H9 (cell line): ENCODE results near the gene C1orf105. TPM values are rescaled to one million over a fixed set of nuclear protein-coding genes. Genes with fewer than 3 reads are reported as not detected.

ENCODE experiments used
- DNase-seq: peaks from one replicate; pipeline ENCODE4 v3.0.0-alpha.2; 2017
- H2AFZ ChIP-seq: one replicate; pipeline ENCODE4 v1.6.1; 2013; ENCODE audit warnings: mild to moderate bottlenecking, low read length, control low read depth, moderate library complexity
- H2AK5ac ChIP-seq: 2 replicates; pipeline ENCODE4 v1.6.1; 2013; ENCODE audit warnings: low read length, control low read depth, mixed read lengths; ENCODE audit not compliant: insufficient read length
- H2BK120ac ChIP-seq: one replicate; pipeline ENCODE4 v1.6.1; 2013; ENCODE audit warnings: low read depth, mild to moderate bottlenecking, low read length, control low read depth, inconsistent platforms; ENCODE audit not compliant: poor library complexity, severe bottlenecking
- H2BK12ac ChIP-seq: 2 replicates; pipeline ENCODE4 v1.6.1; 2013; ENCODE audit warnings: low read length, control low read depth, mixed read lengths, low read depth; ENCODE audit not compliant: insufficient read length
- H2BK15ac ChIP-seq: 2 replicates; pipeline ENCODE4 v1.6.1; 2013; ENCODE audit warnings: low read depth, low read length, control low read depth
- H2BK20ac ChIP-seq: one replicate; pipeline ENCODE4 v1.6.1; 2013; ENCODE audit warnings: low read depth, mild to moderate bottlenecking, low read length, control low read depth, inconsistent platforms; ENCODE audit not compliant: poor library complexity, severe bottlenecking
- H2BK5ac ChIP-seq: 2 replicates; pipeline ENCODE4 v1.6.1; 2013; ENCODE audit warnings: low read length, control low read depth, mixed read lengths; ENCODE audit not compliant: insufficient read length
- H3K14ac ChIP-seq: 2 replicates; pipeline ENCODE4 v1.6.1; 2013; ENCODE audit warnings: low read length, control low read depth; ENCODE audit not compliant: insufficient read depth
- H3K18ac ChIP-seq: 2 replicates; pipeline ENCODE4 v1.6.1; 2013; ENCODE audit warnings: low read depth, mild to moderate bottlenecking, mixed read lengths, low read length, control low read depth; ENCODE audit not compliant: insufficient read length
- H3K23ac ChIP-seq: 2 replicates; pipeline ENCODE4 v1.6.1; 2013; ENCODE audit warnings: low read length, control low read depth, mixed read lengths, low read depth; ENCODE audit not compliant: insufficient read length
- H3K23me2 ChIP-seq: 2 replicates; pipeline ENCODE4 v1.6.1; 2013; ENCODE audit warnings: low read depth, mild to moderate bottlenecking, mixed read lengths, low read length, control low read depth; ENCODE audit not compliant: insufficient read length, poor library complexity, severe bottlenecking
- H3K27ac ChIP-seq: 2 replicates; pipeline ENCODE4 v1.5.1; 2013; ENCODE audit warnings: low read length, control low read depth, mixed read lengths, low read depth; ENCODE audit not compliant: insufficient read length
- H3K27me3 ChIP-seq: 2 replicates; pipeline ENCODE4 v1.6.1; 2013; ENCODE audit warnings: low read length, control low read depth, inconsistent platforms; ENCODE audit not compliant: insufficient read depth
- H3K4ac ChIP-seq: 2 replicates; pipeline ENCODE4 v1.6.1; 2013; ENCODE audit warnings: low read depth, mild to moderate bottlenecking, control low read depth, inconsistent platforms, low read length, moderate library complexity
- H3K4me1 ChIP-seq: 2 replicates; pipeline ENCODE4 v1.6.1; 2013; ENCODE audit warnings: low read length, control low read depth, inconsistent platforms; ENCODE audit not compliant: insufficient read depth
- H3K4me2 ChIP-seq: 2 replicates; pipeline ENCODE4 v1.6.1; 2013; ENCODE audit warnings: low read length, control low read depth, mixed read lengths; ENCODE audit not compliant: insufficient read length, insufficient read depth
- H3K56ac ChIP-seq: 2 replicates; pipeline ENCODE4 v1.6.1; 2013; ENCODE audit warnings: low read depth, mild to moderate bottlenecking, mixed read lengths, low read length, control low read depth; ENCODE audit not compliant: insufficient read length
- H3K79me1 ChIP-seq: 2 replicates; pipeline ENCODE4 v1.6.1; 2013; ENCODE audit warnings: low read depth, mild to moderate bottlenecking, moderate library complexity, low read length, control low read depth, inconsistent platforms; ENCODE audit not compliant: insufficient read depth, poor library complexity, severe bottlenecking
- H3K79me2 ChIP-seq: 2 replicates; pipeline ENCODE4 v1.6.1; 2013; ENCODE audit warnings: low read length, control low read depth, inconsistent platforms; ENCODE audit not compliant: insufficient read depth
- H3K9ac ChIP-seq: 2 replicates; pipeline ENCODE4 v1.6.1; 2013; ENCODE audit warnings: low read length, control low read depth, mixed read lengths; ENCODE audit not compliant: insufficient read length; ENCODE audit errors: extremely low read depth
- H3K9me3 ChIP-seq: one replicate; pipeline ENCODE4 v1.6.1; 2013; ENCODE audit warnings: low read depth, low read length, inconsistent platforms; ENCODE audit not compliant: control insufficient read depth
- H3T11ph ChIP-seq: one replicate; pipeline ENCODE4 v1.6.1; 2013; ENCODE audit warnings: mild to moderate bottlenecking, low read length, control low read depth, inconsistent platforms
- H4K20me1 ChIP-seq: one replicate; pipeline ENCODE4 v1.6.1; 2013; ENCODE audit not compliant: control insufficient read depth, insufficient read length, insufficient read depth
- H4K5ac ChIP-seq: 2 replicates; pipeline ENCODE4 v1.6.1; 2013; ENCODE audit warnings: low read depth, mild to moderate bottlenecking, mixed read lengths, low read length, control low read depth; ENCODE audit not compliant: insufficient read length
- H4K8ac ChIP-seq: replicated peaks from 2 replicates; pipeline ENCODE4 v1.6.1; 2013; ENCODE audit warnings: low read length, control low read depth, mixed read lengths, low read depth; ENCODE audit not compliant: insufficient read length
- H4K91ac ChIP-seq: 2 replicates; pipeline ENCODE4 v1.6.1; 2013; ENCODE audit warnings: low read depth, mild to moderate bottlenecking, moderate library complexity, mixed read lengths, low read length, control low read depth; ENCODE audit not compliant: insufficient read length
- H3K27ac Mint-ChIP-seq, 3 experiments: 2 replicates in 2 of 3; 3 replicates in 1 of 3; pipeline ENCODE4 v1.8.0; 2020 to 2021; ENCODE audit warnings: mixed read lengths in 3 of 3, mild to moderate bottlenecking in 1 of 3, moderate library complexity in 1 of 3
- H3K27me3 Mint-ChIP-seq: 2 replicates; pipeline ENCODE4 v1.8.0; 2021; ENCODE audit warnings: low read depth, mild to moderate bottlenecking, moderate library complexity, mixed read lengths
- H3K36me3 Mint-ChIP-seq, 3 experiments: 2 replicates in 2 of 3; 3 replicates in 1 of 3; pipeline ENCODE4 v1.8.0; 2020 to 2021; ENCODE audit warnings: low read depth in 3 of 3, mixed read lengths in 3 of 3; ENCODE audit not compliant: insufficient read depth in 1 of 3
- H3K4me1 Mint-ChIP-seq, 2 experiments: 2 replicates each; pipeline ENCODE4 v1.8.0; 2020; ENCODE audit warnings: mixed read lengths in 2 of 2
- H3K4me3 Mint-ChIP-seq, 2 experiments: 2 replicates in 1 of 2; 3 replicates in 1 of 2; pipeline ENCODE4 v1.8.0; 2020 to 2021; ENCODE audit warnings: mild to moderate bottlenecking in 2 of 2, mixed read lengths in 2 of 2, moderate library complexity in 1 of 2
- H3K9me3 Mint-ChIP-seq, 2 experiments: 2 replicates in 1 of 2; 3 replicates in 1 of 2; pipeline ENCODE4 v1.8.0; 2020; ENCODE audit warnings: mild to moderate bottlenecking in 2 of 2, mixed read lengths in 2 of 2, moderate library complexity in 1 of 2
- WGBS: extraction: QIAGEN DNeasy Blood & Tissue Kit; methylation state at CpG from one replicate; pipeline ENCODE4 v1.1.7; 2013; ENCODE audit warnings: missing lambda C conversion rate, low lambda C conversion rate, mixed read lengths; ENCODE audit not compliant: insufficient read length; ENCODE audit errors: extremely low coverage; 5-methylcytosine and 5-hydroxymethylcytosine counted together
- total RNA-seq: library from RNA; stranded (reverse); gene quantifications from 2 replicates; pipeline ENCODE4 v1.2.1, GENCODE V29; 2021
- TF ChIP-seq, protein P1 (sequence below): fragments of 200-600 bp; sonication (generic); conservative IDR thresholded peaks from 3 replicates; pipeline ENCODE4 v1.8.0; 2021; ENCODE audit warnings: antibody characterized with exemption, mild to moderate bottlenecking

The C1orf105 gene
- total RNA-seq, 1 experiment from 2014 or later: not detected

- H3K23me2 ChIP-seq: no peaks in the 10 kb centered on the region
- no peak overlapping the region for H2BK12ac ChIP-seq
- H3K18ac ChIP-seq: no peak overlapping the region
- no peak overlapping the region for H2AK5ac ChIP-seq
- no peaks in the 10 kb centered on the region for H3K9me3 ChIP-seq
- TF ChIP-seq, protein P1, sequence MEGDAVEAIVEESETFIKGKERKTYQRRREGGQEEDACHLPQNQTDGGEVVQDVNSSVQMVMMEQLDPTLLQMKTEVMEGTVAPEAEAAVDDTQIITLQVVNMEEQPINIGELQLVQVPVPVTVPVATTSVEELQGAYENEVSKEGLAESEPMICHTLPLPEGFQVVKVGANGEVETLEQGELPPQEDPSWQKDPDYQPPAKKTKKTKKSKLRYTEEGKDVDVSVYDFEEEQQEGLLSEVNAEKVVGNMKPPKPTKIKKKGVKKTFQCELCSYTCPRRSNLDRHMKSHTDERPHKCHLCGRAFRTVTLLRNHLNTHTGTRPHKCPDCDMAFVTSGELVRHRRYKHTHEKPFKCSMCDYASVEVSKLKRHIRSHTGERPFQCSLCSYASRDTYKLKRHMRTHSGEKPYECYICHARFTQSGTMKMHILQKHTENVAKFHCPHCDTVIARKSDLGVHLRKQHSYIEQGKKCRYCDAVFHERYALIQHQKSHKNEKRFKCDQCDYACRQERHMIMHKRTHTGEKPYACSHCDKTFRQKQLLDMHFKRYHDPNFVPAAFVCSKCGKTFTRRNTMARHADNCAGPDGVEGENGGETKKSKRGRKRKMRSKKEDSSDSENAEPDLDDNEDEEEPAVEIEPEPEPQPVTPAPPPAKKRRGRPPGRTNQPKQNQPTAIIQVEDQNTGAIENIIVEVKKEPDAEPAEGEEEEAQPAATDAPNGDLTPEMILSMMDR: no peak
- H3K4me1 ChIP-seq: no peaks in the 10 kb centered on the region
- no peak overlapping the region for H2BK15ac ChIP-seq
- no peak overlapping the region for H3K23ac ChIP-seq
- no peak overlapping the region for H3K4me2 ChIP-seq
- H3K4ac ChIP-seq: no peak overlapping the region
- H2AFZ ChIP-seq: no peak overlapping the region
- H2BK20ac ChIP-seq: no peak overlapping the region
- peak; percentile 62 for DNase-seq
- no peak overlapping the region for H2BK5ac ChIP-seq
- H3K9ac ChIP-seq: no peak overlapping the region
- no peak overlapping the region for H4K8ac ChIP-seq
- no CpG with 5 or more reads among the region's 5 CpGs for WGBS
- Mint-ChIP-seq H3K27ac (peak overlapping the region in 2 of 3 experiments; percentile 74 to 91; a peak in 4 of 7 replicates), H3K4me3 (no peak overlapping the region), H3K4me1 (peaks cover 16 to 20% of the 10 kb centered on the region in 2 experiments), H3K36me3 (no peaks in the 10 kb centered on the region), H3K27me3 (no peaks in the 10 kb centered on the region), H3K9me3 (no peaks in the 10 kb centered on the region)
- H3T11ph ChIP-seq: no peak overlapping the region
- no peak overlapping the region for H3K56ac ChIP-seq
- H4K5ac ChIP-seq: no peak overlapping the region
- no peaks in the 10 kb centered on the region for H3K27me3 ChIP-seq
- no peak overlapping the region for H4K91ac ChIP-seq
- H3K79me2 ChIP-seq: no peaks in the 10 kb centered on the region
- no peaks in the 10 kb centered on the region for H3K79me1 ChIP-seq
- no peak overlapping the region for H3K14ac ChIP-seq
- no peak overlapping the region for H3K27ac ChIP-seq
- no peaks in the 10 kb centered on the region for H4K20me1 ChIP-seq
- no peak overlapping the region for H2BK120ac ChIP-seq
These were observed 76.7 kb downstream of the C1orf105 start for GRCh38 chr1:172497230-172497629.
